GM19324 (cell line): ENCODE data around the gene DUSP7.

Source experiments
- ATAC-seq: cut with Tn5 transposase; IDR thresholded peaks from one replicate; pipeline ENCODE4 v1.9.1; 2021; ENCODE audit warnings: mild to moderate bottlenecking, moderate library complexity; ENCODE audit not compliant: unreplicated experiment, low FRiP score

The DUSP7 gene

DNA sequence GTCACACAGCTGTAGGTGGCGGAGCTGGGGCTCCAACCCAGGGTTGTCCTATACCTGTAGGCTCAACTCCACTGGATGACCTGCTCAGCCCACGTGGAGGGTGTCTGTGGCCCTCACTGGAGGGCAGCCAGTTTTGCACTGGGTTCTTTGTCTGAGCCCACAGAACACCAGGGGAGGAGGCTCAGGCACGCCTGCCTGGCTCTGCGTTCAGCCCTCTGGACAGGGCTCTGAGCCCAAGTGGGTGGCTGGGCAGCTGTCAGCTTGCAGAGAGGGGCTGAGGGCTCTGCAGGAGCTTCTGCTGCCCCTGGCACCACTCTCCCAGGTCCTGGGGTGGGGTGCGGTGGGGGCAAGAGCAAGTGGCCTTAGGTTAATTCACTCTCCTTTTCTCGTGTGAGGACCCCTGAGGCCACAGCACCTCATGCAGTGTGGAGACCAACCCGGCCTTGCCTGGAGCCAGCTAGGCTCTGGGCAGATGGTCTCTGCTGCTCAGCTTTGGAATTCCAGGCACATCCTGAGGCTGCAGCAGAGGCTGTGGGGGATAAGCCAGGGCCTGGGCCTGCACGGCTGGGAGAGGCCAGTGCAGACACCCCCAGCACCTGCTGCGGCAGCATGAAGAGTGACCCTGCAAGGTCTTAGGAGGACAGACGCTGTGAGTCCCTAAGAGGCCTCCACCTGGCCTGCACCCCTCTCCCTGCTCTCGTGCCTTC lies 23.5 kb downstream of the DUSP7 start:
- ATAC-seq, result no peak

DNA sequence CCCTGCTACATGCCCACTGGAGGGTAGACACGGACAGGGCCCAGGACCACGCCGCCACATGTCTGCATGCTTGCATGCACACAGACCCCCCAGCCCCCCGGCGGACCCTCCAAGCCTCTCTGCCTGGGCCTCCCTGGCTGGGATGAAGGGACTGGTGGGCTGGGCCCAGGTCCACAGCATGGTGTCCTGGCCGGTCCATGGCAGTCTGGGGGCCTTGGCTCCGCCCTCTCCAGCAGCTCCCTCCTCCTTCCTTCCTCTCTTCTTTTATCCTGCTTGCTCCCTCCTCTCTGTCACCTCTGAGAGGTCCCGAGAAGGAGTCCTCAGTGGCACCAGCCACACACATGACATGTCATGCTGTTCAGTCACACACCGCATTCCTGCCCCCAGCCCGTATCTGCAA lies 24.5 kb downstream of the DUSP7 start:
- ATAC-seq, result no peak

DNA sequence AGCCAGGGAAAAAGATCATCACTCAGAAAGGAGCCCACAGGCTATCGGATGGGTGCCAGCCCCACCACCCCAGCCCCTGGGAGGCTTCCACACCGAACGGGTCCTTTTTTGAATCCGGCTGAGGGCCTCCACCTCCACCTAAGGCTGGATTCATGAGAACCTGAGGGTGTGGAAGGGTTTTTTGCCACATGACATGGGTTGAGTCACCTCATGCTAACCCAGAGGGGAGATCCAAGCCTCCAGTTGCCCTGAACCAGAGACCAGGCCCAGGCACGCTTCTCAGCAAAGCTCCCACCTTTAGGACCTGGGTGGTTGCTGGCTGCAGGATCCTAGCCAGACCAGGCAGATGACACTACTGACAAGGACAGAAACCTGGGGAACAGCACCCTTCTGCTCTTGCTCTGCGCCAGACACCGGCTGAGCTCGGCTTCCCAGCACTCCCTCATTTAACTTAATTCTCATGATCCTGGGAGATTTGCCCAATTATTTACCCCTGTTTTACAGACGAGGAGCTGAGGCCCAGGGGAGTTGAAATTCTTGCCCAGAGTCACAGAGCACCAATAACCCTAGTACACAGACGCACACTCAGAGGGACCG lies 25.6 kb downstream of the DUSP7 start:
- no peak for ATAC-seq

DNA sequence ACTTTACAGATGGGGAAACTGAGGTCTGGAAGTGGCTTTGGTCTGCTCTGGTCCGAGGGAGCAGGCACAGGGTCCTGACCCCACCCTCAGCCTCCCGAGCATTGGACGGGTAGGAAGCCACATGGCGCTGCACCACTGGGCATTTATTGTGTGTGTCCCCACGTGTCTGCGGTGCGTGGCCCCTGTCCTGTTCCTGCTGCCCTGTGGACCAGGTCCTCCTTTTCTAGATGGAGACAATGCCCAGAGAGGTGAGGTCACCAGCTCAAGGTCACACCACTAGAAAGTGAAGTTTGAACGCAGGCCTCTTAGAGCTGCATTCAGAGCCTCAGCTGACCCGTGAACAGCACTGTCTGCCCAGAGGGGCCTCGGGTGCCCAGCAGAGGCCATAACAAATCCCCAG lies 26.8 kb downstream of the DUSP7 start:
- ATAC-seq, result no peak

DNA sequence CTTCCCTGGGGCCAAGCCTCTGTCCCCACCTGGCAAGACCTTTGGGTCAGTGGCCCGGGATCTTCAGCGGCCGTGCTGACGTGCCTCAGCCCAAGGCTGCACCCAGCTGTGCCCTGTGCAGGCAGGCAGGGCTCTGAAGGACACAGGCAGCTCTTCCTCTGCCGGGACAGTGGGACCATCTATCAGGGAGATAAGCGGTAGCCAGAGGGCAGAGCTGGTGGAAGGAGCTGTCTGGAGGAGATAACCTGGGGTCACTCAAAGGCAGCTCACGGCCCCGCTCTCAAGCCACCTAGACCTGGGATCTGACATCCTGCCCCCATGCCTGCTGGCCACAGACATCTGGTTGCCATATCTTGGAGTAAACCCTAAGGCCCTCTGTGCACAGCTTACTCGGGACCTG lies 27.3 kb downstream of the DUSP7 start:
- ATAC-seq, result no peak

DNA sequence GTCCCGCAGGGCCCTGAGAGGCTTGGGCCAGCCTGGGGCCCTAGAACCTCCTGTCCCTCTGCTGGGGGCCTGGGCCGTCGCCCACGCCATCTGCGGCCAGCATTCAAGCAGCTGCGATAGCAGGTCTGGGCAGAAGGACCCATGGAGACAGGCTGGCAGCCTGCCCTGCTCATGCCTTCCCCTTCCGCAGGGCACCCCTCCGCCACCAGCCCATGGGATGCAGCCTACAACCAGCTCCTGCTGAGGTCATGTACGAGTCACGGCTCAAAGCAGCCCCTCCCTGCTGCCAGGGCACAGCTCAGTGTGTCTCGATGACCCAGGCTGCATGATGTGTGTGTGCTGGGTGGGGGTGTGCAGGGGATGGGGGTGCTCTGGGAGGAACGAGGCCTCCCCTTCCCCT lies 27.8 kb downstream of the DUSP7 start:
- ATAC-seq, result no peak

DNA sequence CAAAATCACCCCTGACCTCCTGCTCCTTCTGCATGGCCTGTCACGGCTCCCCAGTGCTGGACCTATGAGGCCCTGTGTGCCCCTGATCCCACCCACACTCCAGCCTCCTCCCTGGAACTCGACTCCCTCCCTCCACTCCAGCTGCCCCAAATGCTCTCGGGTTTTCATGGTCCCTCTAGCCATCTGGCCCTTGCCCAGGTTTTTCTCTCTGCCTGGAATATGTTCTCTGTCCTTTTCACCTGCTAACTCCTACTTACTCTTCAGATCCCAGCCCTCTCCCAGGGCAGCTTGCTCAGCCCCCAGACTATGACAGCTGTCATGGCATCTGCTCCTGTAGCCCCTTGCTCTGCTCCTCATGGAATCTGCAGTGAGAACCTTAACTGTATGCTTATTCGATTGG lies 30.3 kb downstream of the DUSP7 start:
- ATAC-seq, result no peak

DNA sequence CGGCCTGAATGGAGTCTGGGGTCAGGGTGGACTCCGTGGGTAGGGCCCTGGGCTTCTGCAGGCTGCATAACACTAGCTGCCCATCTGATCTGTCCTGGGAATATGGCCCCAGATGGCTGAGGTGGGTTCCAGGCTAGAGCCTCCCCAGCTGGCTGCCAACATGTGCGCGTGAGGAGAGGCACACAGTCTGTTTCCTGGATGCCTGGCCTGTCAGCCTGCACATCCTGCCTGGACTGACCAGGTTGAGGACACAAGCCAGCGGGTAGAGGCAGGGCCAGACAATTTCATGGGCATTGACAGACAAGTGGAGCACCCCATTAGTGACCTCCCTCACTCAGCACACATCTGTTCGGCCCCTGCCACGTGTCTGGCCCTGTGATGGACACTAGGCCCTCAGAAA lies 30.9 kb downstream of the DUSP7 start:
- no peak for ATAC-seq

DNA sequence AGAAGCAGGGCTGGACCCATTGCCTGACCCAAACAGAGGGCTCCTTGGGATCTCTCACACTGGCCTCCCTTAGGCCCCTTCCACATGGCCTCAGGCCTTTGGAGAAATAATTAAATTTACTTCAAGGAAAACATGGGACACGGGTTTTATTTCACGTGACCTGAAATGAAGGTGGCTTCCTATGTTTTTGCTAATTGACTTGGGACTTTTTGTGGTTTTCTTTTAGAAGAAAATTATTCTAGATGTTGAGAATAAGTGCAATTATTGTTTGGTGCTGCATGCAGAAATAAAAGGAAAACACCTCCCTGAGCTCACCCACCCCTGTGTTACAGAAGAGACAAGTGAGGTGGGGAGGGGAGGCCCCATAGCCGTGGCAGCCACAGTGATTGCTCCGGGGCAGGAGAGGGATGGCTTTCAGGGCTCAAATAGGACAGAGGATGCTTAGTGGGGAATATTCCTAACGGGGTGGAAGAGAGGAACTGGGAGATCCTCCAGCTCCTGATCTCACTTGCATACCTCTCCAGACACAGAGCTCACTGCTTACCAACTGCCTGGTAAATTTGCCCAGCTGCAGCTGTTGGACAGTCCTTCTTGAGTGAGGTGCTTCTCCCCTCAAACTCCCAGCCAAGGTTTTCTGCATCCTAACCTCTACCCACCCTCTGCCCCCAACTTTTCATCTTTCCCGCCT lies 31.5 kb downstream of the DUSP7 start:
- no peak for ATAC-seq

DNA sequence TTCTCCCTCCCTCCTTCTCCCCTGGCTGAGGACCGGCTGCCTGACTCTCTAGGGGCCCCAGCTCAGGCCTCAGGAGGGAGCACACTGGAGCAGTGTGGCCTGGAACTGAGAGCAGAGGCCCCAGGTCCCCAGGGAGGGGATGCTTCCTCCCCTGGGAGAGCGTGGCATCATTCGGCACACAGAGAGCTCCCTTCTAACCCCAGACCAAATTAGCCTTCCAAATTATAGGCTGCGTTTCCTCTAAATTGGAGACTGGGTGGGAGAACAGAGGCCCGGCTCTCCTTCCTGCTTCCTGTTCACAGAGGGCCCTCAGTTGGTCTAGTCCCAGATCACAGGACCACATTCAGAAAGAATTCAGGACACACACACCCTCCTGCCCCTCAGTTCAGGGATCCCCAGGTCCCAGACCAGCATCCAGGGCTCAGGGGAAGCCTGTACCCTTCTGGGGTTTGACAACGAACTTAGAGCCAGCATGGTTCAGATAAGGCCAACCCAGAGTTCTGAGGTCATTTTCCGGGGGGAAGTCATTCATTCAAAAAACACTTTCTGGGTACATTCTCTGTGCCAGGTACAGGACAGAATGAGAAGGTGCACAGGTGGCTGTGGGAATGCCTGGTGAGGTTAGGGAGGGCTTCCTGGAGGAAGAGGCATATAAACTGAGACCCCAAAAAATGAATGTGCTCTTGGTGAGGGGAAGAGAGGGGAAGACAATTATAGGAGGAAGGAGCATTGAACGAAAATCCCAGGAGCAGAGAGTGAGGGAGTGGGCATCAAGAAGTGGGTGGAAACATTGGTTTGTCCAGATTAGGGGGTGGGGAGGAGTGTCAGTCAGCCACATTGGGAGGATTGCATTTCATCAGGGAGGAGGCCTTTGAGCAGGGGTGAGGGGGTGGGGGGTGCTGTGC lies 32.3 kb downstream of the DUSP7 start:
- no peak for ATAC-seq

DNA sequence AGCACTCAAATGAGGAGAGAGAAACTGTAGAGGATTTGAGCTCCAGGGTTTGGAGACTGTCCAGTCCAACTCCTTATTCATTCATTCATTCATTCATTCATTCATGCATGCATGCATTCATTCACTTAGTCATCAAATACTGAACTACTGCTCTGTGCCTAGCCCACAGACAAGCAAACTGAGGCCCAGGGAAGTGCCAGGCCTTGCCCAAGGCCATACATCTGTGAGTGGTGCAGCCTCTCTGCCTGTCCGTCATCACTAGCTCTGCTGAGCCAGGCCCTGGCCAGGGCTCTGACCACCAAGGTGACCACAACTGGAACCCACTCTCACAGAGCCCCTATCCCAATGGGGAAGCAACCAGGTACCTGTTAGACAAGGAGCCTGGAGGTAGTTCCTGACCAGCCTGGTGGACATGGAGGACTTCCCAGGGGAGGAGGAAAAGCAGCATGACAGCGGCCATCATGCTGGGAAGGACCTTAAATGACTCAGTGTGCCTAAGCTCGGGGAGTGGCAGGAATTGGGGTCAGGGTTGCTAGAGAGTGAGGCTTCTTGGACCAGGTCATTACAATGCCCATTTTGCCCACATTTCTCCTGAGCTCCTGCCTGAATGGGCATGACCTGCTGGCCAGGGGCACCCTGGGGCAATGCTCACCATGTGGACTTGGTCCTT lies 33.1 kb downstream of the DUSP7 start:
- ATAC-seq, result no peak

DNA sequence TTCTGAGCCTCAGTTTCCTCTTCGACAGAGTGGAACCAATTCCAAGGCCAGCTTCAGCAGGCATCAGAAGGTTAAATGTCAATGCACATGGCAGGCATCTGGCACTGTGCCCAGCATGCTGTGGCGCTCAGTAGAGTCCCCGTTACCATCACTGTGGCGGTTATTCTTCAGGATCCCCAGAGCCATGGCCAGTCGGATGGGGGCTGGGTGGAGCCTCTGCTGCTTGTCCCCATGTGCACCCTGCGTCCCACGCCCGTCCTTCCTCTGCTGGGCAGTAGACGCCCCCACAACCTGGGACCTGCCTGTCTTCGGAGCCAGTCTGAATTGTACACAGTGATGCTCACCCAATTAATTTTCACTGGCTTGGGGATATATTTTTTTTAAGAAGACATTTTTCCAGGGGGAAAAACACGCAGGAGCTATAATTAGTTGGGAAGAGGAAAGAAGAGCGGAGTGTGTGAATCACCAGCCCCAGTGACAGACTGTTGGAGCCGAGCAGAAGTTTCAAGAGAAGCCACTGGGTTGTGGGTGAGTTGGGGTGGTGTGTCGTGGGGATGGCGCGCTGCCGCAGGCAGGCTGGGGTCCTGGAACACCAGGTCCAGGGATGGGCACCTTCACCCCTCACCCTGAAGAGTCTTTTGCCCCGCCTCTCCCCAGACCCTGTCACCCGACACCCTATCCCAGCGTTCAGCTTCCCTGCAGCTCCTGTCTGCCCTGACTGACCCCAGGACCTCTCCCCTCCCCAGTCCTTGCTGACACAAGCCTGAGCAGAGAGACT lies 33.9 kb downstream of the DUSP7 start:
- ATAC-seq, result no peak

DNA sequence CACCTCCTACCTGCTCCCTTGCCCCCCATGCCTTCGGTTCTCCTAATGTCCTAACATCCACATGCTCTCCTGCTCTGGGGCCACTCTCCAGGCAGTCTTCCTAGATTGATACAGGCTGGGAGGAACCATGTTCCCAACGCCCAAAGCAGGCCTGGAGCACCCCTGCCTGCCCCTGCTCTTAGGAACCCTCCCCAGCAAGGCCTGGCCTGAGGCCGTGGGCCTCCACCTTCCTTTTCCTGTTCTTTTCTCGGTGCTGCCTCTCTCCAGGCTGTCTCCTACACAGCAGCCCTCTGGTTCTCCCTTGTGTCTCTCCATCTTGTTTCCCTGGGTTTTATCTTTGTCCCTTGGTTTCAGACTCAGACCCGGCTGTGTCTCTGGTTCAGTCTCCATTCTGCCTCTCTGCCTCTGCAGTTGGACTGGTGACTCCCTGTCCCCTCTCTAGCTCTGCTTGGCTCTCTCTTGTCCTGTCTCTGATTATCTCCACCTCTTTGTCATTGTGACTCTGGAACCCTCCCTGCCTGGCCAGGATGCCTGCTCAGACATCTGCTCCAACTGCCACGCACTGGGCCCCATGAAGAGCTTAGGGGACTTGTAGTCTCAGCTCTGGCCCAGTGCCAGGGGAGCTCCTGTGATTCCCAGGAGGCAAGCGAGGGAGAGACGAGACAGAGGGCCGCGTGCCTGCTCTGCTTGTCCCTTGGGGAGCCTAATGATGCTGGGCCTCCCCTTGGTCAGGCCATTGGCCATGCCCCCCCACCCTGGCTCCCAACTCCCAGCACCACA lies 34.7 kb downstream of the DUSP7 start:
- no peak for ATAC-seq

DNA sequence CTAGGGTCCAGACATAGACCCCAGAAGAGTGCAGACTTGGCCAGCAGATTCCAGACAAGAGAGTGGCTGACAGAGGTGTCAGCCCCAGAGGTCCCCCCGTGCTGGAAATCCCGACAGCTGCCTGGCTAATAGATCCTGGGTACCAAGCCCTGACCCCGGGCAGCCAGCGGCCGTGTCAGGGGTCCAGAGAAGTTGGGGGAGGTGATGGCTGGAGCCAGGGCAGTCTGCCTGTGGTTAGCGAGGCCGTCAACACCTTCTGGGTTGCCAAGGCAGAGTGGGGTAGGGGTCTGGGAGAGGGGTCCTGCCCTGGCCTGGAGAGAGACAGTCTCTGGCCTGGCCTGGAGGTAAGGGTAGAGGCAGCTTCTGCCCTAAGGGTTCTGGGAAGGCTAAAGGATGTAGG lies 35.6 kb downstream of the DUSP7 start:
- no peak for ATAC-seq

DNA sequence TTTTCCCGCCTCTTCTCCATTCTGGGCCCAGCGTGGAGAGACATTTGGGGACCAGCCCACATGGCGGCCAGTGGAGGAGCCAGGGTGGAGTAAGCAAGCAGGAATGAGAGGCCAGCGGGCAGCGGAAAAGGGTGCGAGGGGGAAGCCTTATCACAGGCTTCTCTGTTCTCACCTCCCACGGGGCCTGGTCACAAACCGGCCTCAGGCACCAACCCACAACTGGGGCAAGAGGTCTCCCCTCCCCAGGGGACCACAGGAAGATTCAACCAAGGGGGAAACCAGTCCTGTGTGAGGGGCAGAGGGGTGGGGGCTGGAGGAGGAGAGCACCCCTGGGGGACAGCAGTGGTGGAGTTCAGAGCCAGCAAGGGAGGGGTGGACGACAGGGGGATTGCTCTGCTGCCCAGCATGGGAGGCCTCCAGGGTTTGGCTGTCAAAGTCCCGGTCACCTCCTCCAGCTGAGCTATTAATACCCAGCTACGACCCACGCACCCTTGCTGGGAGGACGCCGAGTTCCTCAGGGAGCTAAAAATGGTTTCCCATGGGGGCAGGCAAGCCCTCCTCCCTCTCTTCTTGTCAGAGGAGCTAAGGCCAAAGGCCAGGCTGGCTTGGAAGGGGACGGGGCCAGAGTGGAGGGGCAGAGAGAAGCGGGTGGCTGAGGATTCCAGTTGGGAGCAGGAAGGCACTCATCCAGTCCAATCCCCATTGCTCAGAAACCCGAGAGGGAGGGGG lies 36.9 kb downstream of the DUSP7 start:
- no peak for ATAC-seq

DNA sequence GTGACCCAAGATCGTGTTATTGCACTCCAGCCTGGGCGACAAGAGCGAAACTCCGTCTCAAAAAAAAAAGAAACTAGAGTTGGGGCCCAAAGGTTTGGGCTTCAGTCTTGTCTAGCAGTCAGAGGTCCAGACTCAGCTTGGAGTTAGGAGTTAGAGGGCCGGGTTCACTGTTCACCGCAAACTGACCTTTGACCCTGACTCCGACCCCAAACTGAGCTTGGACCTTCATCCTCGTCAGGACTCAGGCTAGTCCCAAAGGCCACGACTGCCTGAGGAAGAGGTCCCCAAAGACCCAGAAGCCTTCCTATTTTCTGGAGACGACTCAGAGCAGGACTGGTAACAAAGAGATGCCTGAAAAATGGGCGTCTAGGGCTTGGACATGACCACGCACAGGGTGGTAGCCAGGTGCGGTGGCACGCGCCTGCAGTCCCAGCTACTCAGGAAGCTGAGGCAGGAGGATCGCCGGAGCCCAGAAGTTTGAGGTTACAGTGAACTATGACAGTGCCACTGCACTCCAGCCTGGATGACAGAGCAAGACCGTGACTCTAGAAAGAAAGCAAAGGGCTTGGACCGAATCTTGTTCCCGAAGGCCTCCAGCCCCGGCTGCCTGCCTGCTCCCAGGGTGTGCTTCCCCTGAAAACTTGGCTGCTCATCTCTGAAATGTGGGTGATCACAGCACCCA lies 37.9 kb downstream of the DUSP7 start:
- ATAC-seq, result no peak

DNA sequence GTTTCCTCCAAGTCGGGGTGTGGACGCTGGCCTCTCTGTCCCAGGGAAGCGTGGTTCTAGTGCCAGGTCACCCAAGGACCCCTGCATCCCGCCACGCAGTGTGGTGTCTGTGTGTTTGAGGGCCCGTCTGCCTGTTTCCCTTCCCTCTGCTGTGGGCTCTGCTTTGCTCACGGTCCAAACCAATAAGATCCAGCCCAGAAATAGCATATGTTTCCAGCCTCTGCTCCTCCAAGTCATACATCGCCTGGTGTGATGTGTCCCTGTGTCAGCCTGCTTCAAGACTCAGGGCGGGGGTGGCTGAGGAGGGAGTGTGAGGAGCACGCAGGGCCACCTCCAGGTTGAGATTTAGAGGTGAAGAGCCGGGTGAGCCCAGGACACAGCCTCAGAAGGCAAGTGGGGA lies 38.8 kb downstream of the DUSP7 start:
- ATAC-seq, result no peak
